NT2/D1 (cell line): ENCODE results near the gene MAEL.

Source experiments
- DNase-seq: peaks from one replicate; pipeline ENCODE4 v3.0.0-alpha.2; 2011; ENCODE audit warnings: low read depth, low spot score
- H3K27me3 ChIP-seq: 2 replicates; pipeline ENCODE4 v1.6.0; 2011; ENCODE audit warnings: mild to moderate bottlenecking; ENCODE audit not compliant: insufficient read length, insufficient read depth
- H3K36me3 ChIP-seq: 2 replicates; pipeline ENCODE4 v1.6.1; 2011; ENCODE audit warnings: mild to moderate bottlenecking, low read length, mixed read lengths; ENCODE audit not compliant: insufficient read depth, insufficient read length
- H3K4me1 ChIP-seq: 2 replicates; pipeline ENCODE4 v1.5.1; 2011; ENCODE audit not compliant: insufficient read depth, insufficient read length
- H3K4me3 ChIP-seq: 2 replicates; pipeline ENCODE4 v1.5.1; 2011; ENCODE audit warnings: low read depth; ENCODE audit not compliant: insufficient read length
- H3K9ac ChIP-seq: 2 replicates; pipeline ENCODE4 v1.6.0; 2011; ENCODE audit warnings: low read depth; ENCODE audit not compliant: insufficient read length
- H3K9me3 ChIP-seq: 2 replicates; pipeline ENCODE4 v1.5.1; 2011; ENCODE audit warnings: mild to moderate bottlenecking, low read length; ENCODE audit not compliant: insufficient read depth
- SUZ12 ChIP-seq: IDR thresholded peaks from 2 replicates; pipeline ENCODE4 v1.6.1; 2011; ENCODE audit not compliant: insufficient read length, insufficient read depth; ENCODE audit errors: extremely low read depth
- YY1 ChIP-seq: IDR thresholded peaks from 2 replicates; pipeline ENCODE4 v1.6.1; 2011; ENCODE audit not compliant: insufficient read length, insufficient read depth
- ZNF274 ChIP-seq: IDR thresholded peaks from 2 replicates; pipeline ENCODE4 v1.6.1; 2011; ENCODE audit warnings: mild to moderate bottlenecking, low read depth, low read length

MAEL gene

GRCh38 chr1:167067904-167068303 is 78.8 kb downstream of the MAEL start:
- H3K9me3 ChIP-seq, result no peaks in the 10 kb centered on the region
- H3K36me3 ChIP-seq, result no peaks in the 10 kb centered on the region
- H3K4me3 ChIP-seq, result no peak overlapping the region
- H3K9ac ChIP-seq, result no peak overlapping the region
- no peaks in the 10 kb centered on the region for H3K4me1 ChIP-seq
- no peaks in the 10 kb centered on the region for H3K27me3 ChIP-seq
- TF ChIP-seq YY1 (no peak), ZNF274 (no peak), SUZ12 (no peak)
- no peak for DNase-seq

DNA sequence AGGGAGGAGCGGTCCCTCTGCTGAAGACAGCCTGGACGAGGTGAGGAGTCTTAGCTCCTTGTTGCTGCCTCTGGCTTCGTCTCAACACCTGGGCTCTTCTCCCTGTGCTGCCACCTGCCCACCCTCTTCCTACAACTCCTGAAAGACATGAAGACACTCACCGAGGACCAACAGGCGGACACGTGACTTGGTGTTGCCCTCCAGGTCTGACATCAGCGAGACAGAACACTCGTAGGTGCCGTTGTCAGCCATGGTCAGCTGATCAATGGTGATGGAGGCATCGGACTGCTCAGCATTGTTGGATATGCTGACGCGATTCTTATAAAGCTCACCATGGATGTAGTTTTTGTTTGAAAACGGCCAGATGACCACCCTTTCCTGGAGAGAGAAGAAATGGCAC is 79.7 kb downstream of the MAEL start:
- TF ChIP-seq YY1 (no peak), ZNF274 (no peak), SUZ12 (no peak)
- H3K9ac ChIP-seq, result no peak overlapping the region
- no peak overlapping the region for H3K4me3 ChIP-seq
- no peaks in the 10 kb centered on the region for H3K4me1 ChIP-seq
- H3K36me3 ChIP-seq, result no peaks in the 10 kb centered on the region
- H3K27me3 ChIP-seq, result no peaks in the 10 kb centered on the region
- DNase-seq, result no peak
- H3K9me3 ChIP-seq, result no peaks in the 10 kb centered on the region

DNA sequence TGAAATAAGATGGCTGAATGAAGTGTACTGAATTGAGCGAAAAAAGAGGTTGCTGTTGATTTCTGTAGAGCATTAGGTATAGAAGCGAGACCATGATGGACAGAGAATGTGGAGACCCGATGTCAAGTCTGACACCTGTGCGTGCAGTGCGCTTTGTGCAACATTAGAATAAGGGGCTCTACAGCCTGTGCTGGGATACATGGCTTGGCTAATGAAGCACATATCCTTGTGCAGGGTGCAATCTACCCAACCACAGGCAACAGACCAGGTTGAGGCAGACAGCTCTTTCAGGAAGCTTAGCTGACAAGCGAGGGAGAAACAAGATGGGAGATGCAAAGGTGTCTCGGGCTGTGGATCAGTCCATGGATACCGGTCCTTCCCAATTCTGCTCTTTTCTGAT is 82.2 kb downstream of the MAEL start:
- H3K4me3 ChIP-seq, result no peak overlapping the region
- no peak for DNase-seq
- H3K36me3 ChIP-seq, result no peaks in the 10 kb centered on the region
- H3K4me1 ChIP-seq, result peaks cover 4% of the 10 kb centered on the region
- no peak for TF ChIP-seq ZNF274
- no peak for TF ChIP-seq SUZ12
- no peak for TF ChIP-seq YY1
- no peak overlapping the region for H3K9ac ChIP-seq
- H3K9me3 ChIP-seq, result no peaks in the 10 kb centered on the region
- no peaks in the 10 kb centered on the region for H3K27me3 ChIP-seq
